ENCODE data around the gene TP53I11. TPM values are rescaled to one million over a fixed set of nuclear protein-coding genes. Genes with fewer than 3 reads are reported as not detected.

Gene TP53I11
- polyA plus RNA-seq, 1 donor from 2014 or later = 44.0 TPM

- peak overlapping the region; percentile 64 to 89 (median 82) for H3K4me3 Mint-ChIP-seq
- H3K27ac Mint-ChIP-seq = peak overlapping the region; percentile 90 to 96 (median 95)
- peaks cover 2% of the 10 kb centered on the region for H3K36me3 Mint-ChIP-seq
- H3K9me3 Mint-ChIP-seq = no peaks in the 10 kb centered on the region
- H3K4me1 Mint-ChIP-seq = peaks cover 29 to 57% (median 41%) of the 10 kb centered on the region in 3 donors
- no peaks in the 10 kb centered on the region for H3K27me3 Mint-ChIP-seq
These were observed 8.4 kb downstream of the TP53I11 start for GRCh38 chr11:44942029-44942955.

GRCh38 chr11:44941259-44942021 is 9.2 kb downstream of the TP53I11 start:
- Mint-ChIP-seq H3K4me1 (peaks cover 29 to 54% (median 39%) of the 10 kb centered on the region in 3 donors), H3K27me3 (no peaks in the 10 kb centered on the region), H3K4me3 (peak overlapping the region in 1 of 4 donors; percentile 63), H3K27ac (peak overlapping the region in 2 of 3 donors; percentile 39 to 95), H3K36me3 (peaks cover 2% of the 10 kb centered on the region), H3K9me3 (no peaks in the 10 kb centered on the region)

GRCh38 chr11:44940835-44941234 is 9.8 kb downstream of the TP53I11 start:
- Mint-ChIP-seq H3K27ac (no peak overlapping the region), H3K36me3 (peaks cover 3% of the 10 kb centered on the region), H3K27me3 (no peaks in the 10 kb centered on the region), H3K4me3 (no peak overlapping the region), H3K9me3 (no peaks in the 10 kb centered on the region), H3K4me1 (peaks cover 27 to 50% (median 41%) of the 10 kb centered on the region in 3 donors)

- Mint-ChIP-seq H3K9me3 (no peaks in the 10 kb centered on the region), H3K36me3 (peaks cover 3% of the 10 kb centered on the region), H3K27ac (peak overlapping the region in 1 of 3 donors; percentile 65), H3K4me3 (no peak overlapping the region), H3K27me3 (no peaks in the 10 kb centered on the region), H3K4me1 (peaks cover 25 to 50% (median 40%) of the 10 kb centered on the region in 3 donors)
These were observed 10.3 kb downstream of the TP53I11 start for GRCh38 chr11:44940404-44940803.

GRCh38 chr11:44939673-44940395 is 10.8 kb downstream of the TP53I11 start:
- Mint-ChIP-seq H3K4me1 (peaks cover 25 to 47% (median 34%) of the 10 kb centered on the region in 3 donors), H3K27ac (peak overlapping the region in 1 of 3 donors; percentile 65), H3K27me3 (no peaks in the 10 kb centered on the region), H3K36me3 (peaks cover 3% of the 10 kb centered on the region), H3K9me3 (no peaks in the 10 kb centered on the region), H3K4me3 (peak overlapping the region in 1 of 4 donors; percentile 12)

GRCh38 chr11:44938066-44938691 is 12.5 kb downstream of the TP53I11 start:
- Mint-ChIP-seq H3K27me3 (no peaks in the 10 kb centered on the region), H3K4me3 (no peak overlapping the region), H3K36me3 (peaks cover 4% of the 10 kb centered on the region), H3K9me3 (no peaks in the 10 kb centered on the region), H3K27ac (no peak overlapping the region), H3K4me1 (peaks cover 18 to 32% (median 23%) of the 10 kb centered on the region in 3 donors)

GRCh38 chr11:44936951-44937543 is 13.6 kb downstream of the TP53I11 start:
- Mint-ChIP-seq H3K4me1 (peaks cover 12 to 20% (median 15%) of the 10 kb centered on the region in 3 donors), H3K4me3 (no peak overlapping the region), H3K9me3 (no peaks in the 10 kb centered on the region), H3K36me3 (peaks cover 4% of the 10 kb centered on the region), H3K27me3 (no peaks in the 10 kb centered on the region), H3K27ac (no peak overlapping the region)

GRCh38 chr11:44936525-44936924 is 14.2 kb downstream of the TP53I11 start:
- Mint-ChIP-seq H3K27ac (peak overlapping the region in 1 of 3 donors; percentile 47), H3K27me3 (no peaks in the 10 kb centered on the region), H3K4me1 (peaks cover 9 to 16% (median 16%) of the 10 kb centered on the region in 3 donors), H3K4me3 (no peak overlapping the region), H3K36me3 (peaks cover 4% of the 10 kb centered on the region), H3K9me3 (no peaks in the 10 kb centered on the region)

- H3K27me3 Mint-ChIP-seq = no peaks in the 10 kb centered on the region
- peaks cover 4% of the 10 kb centered on the region for H3K36me3 Mint-ChIP-seq
- H3K4me1 Mint-ChIP-seq = peaks cover 2 to 4% (median 4%) of the 10 kb centered on the region in 3 donors
- H3K9me3 Mint-ChIP-seq = no peaks in the 10 kb centered on the region
- H3K27ac Mint-ChIP-seq = peak overlapping the region in 1 of 3 donors; percentile 89
- no peak overlapping the region for H3K4me3 Mint-ChIP-seq
These were observed 15.9 kb downstream of the TP53I11 start for GRCh38 chr11:44934735-44935250.

- Mint-ChIP-seq H3K9me3 (no peaks in the 10 kb centered on the region), H3K4me1 (peaks cover 0 to 3% (median 2%) of the 10 kb centered on the region in 3 donors), H3K27ac (peak overlapping the region in 1 of 3 donors; percentile 89), H3K4me3 (no peak overlapping the region), H3K27me3 (no peaks in the 10 kb centered on the region), H3K36me3 (peaks cover 4% of the 10 kb centered on the region)
These were observed 16.6 kb downstream of the TP53I11 start for GRCh38 chr11:44934110-44934509.

- no peaks in the 10 kb centered on the region for H3K27me3 Mint-ChIP-seq
- H3K4me3 Mint-ChIP-seq = no peak overlapping the region
- H3K27ac Mint-ChIP-seq = no peak overlapping the region
- peaks cover 0 to 3% (median 2%) of the 10 kb centered on the region in 3 donors for H3K4me1 Mint-ChIP-seq
- no peaks in the 10 kb centered on the region for H3K9me3 Mint-ChIP-seq
- H3K36me3 Mint-ChIP-seq = peaks cover 4% of the 10 kb centered on the region
These were observed 19.2 kb downstream of the TP53I11 start for GRCh38 chr11:44931466-44931865.

- no peaks in the 10 kb centered on the region for H3K27me3 Mint-ChIP-seq
- H3K9me3 Mint-ChIP-seq = no peaks in the 10 kb centered on the region
- peaks cover 3% of the 10 kb centered on the region for H3K36me3 Mint-ChIP-seq
- peak overlapping the region in 1 of 3 donors; percentile 65 for H3K27ac Mint-ChIP-seq
- H3K4me3 Mint-ChIP-seq = no peak overlapping the region
- H3K4me1 Mint-ChIP-seq = peaks cover 0 to 3% (median 0%) of the 10 kb centered on the region in 3 donors
These were observed 19.9 kb downstream of the TP53I11 start for GRCh38 chr11:44930588-44931302.

GRCh38 chr11:44928816-44929215 is 21.9 kb downstream of the TP53I11 start:
- Mint-ChIP-seq H3K9me3 (no peaks in the 10 kb centered on the region), H3K27me3 (no peaks in the 10 kb centered on the region), H3K36me3 (no peaks in the 10 kb centered on the region), H3K27ac (peak overlapping the region in 1 of 3 donors; percentile 80), H3K4me1 (peaks cover 0 to 3% (median 0%) of the 10 kb centered on the region in 3 donors), H3K4me3 (no peak overlapping the region)

All from IgD-negative memory B cell (primary cell).